ENCODE measurements around the gene MEIKIN.

Gene MEIKIN

GRCh38 chr5:131769336-131769735, 176.1 kb downstream of the MEIKIN start:
- DNase-seq (ENCODE audit: low read depth), result no peak

- no peak for DNase-seq (ENCODE audit: low read depth)
Measured at GRCh38 chr5:131767891-131768290, 177.6 kb downstream of the MEIKIN start.

DNA sequence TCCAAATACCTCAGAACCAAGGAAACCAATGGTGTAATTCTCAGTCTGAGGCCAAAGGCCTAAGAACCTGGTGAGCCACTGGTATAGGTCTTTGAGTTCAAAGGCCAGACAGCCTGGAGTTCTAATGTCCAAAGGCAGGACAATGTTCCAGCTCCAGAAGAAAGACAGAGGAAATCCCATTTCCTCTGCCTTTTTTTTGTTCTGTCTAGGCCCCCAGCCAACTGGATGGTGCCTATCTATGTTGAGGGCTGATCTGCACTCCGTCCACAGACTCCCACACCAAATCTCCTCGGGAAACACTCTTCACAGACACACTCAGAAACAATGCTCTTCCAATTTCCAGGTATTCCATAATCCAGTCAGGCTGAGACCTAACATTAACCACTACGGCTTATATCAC, 178.8 kb downstream of the MEIKIN start:
- DNase-seq (ENCODE audit: low read depth), result no peak

- no peak for DNase-seq (ENCODE audit: low read depth)
Measured at GRCh38 chr5:131765261-131765660, 180.2 kb downstream of the MEIKIN start.

- DNase-seq (ENCODE audit: low read depth), result no peak
Measured at GRCh38 chr5:131763968-131764367, 181.5 kb downstream of the MEIKIN start.

- no peak for DNase-seq (ENCODE audit: low read depth)
Measured at GRCh38 chr5:131760793-131761192, 184.7 kb downstream of the MEIKIN start.

DNA sequence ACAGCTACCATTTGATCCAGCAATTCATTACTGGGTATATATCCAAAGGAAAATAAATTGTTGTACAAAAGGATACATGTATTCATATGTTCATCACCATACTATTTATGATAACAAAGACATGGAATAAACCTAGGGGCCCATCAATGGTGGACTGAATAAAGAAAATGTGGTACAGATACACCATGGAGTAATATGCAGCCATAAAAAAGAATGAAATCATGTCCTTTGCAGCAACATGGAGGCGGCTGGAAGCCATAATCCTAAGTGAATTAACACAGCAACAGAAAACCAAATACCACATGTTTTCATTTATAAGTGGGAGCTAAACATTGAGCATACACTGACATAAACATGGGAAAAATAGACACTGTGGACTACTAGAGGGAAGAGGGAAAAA, 185.8 kb downstream of the MEIKIN start:
- DNase-seq (ENCODE audit: low read depth), result no peak

GRCh38 chr5:131758520-131758900, 187.0 kb downstream of the MEIKIN start:
- no peak for DNase-seq (ENCODE audit: low read depth)

- DNase-seq (ENCODE audit: low read depth), result no peak
Measured at GRCh38 chr5:131757830-131758519, 187.5 kb downstream of the MEIKIN start.
